GM23338 (cell line): Measurements from ENCODE around the gene KLLN. TPM values are rescaled to one million over a fixed set of nuclear protein-coding genes. Genes with fewer than 3 reads are reported as not detected.

Experiments used
- ATAC-seq: fragments of 200-7000 bp; cut with Tn5 transposase; 3 replicates; pipeline ENCODE4 v1.9.1; 2020
- DNase-seq: peaks from one replicate; pipeline ENCODE4 v3.0.0-alpha.2; 2015; ENCODE audit warnings: low spot score
- H2AFZ ChIP-seq: fragments of 200-600 bp; sonication (generic); 2 replicates; pipeline ENCODE4 v1.8.0; 2016; ENCODE audit warnings: antibody characterized with exemption, mild to moderate bottlenecking, moderate library complexity
- H3F3A ChIP-seq: fragments of 200-600 bp; sonication (generic); replicated peaks from 2 replicates; pipeline ENCODE4 v1.8.0; 2017; ENCODE audit warnings: antibody characterized with exemption, mixed run types, low read depth
- H3K27ac ChIP-seq: fragments of 200-600 bp; sonication (generic); 2 replicates; pipeline ENCODE4 v1.6.1; 2016; ENCODE audit warnings: low read depth
- H3K27me3 ChIP-seq: fragments of 200-600 bp; sonication (generic); 2 replicates; pipeline ENCODE4 v1.8.0; 2016; ENCODE audit warnings: mild to moderate bottlenecking, mixed run types, moderate library complexity; ENCODE audit not compliant: insufficient read depth
- H3K36me3 ChIP-seq: fragments of 200-600 bp; sonication (generic); 2 replicates; pipeline ENCODE4 v1.8.0; 2016; ENCODE audit warnings: mild to moderate bottlenecking; ENCODE audit not compliant: insufficient read depth
- H3K4me1 ChIP-seq: fragments of 200-600 bp; sonication (generic); 2 replicates; pipeline ENCODE4 v1.8.0; 2016; ENCODE audit warnings: mild to moderate bottlenecking, moderate library complexity; ENCODE audit not compliant: insufficient read depth
- H3K4me2 ChIP-seq: fragments of 200-600 bp; sonication (generic); 2 replicates; pipeline ENCODE4 v1.7.1; 2017; ENCODE audit warnings: mixed run types
- H3K4me3 ChIP-seq: fragments of 200-600 bp; sonication (generic); 2 replicates; pipeline ENCODE4 v1.6.1; 2016; ENCODE audit warnings: mixed run types
- H3K79me2 ChIP-seq: fragments of 200-600 bp; sonication (generic); replicated peaks from 2 replicates; pipeline ENCODE4 v1.8.0; 2017; ENCODE audit warnings: mild to moderate bottlenecking; ENCODE audit not compliant: insufficient read depth
- H3K9me2 ChIP-seq: fragments of 200-600 bp; sonication (generic); 2 replicates; pipeline ENCODE4 v1.8.0; 2017; ENCODE audit not compliant: insufficient read depth
- H4K20me1 ChIP-seq: fragments of 200-600 bp; sonication (generic); replicated peaks from 2 replicates; pipeline ENCODE4 v1.8.0; 2017; ENCODE audit warnings: mild to moderate bottlenecking; ENCODE audit not compliant: insufficient read depth
- H3K27ac Mint-ChIP-seq: 2 replicates; pipeline ENCODE4 v1.8.0; 2020; ENCODE audit warnings: inconsistent platforms, mild to moderate bottlenecking, moderate library complexity, mixed read lengths
- H3K27me3 Mint-ChIP-seq: 3 replicates; pipeline ENCODE4 v1.8.0; 2022; ENCODE audit warnings: low read depth, mild to moderate bottlenecking, moderate library complexity, mixed read lengths, inconsistent platforms; ENCODE audit not compliant: insufficient read depth, poor library complexity
- H3K36me3 Mint-ChIP-seq: 3 replicates; pipeline ENCODE4 v1.8.0; 2021; ENCODE audit warnings: low read depth, mild to moderate bottlenecking, inconsistent platforms, moderate library complexity, mixed read lengths
- H3K4me1 Mint-ChIP-seq: 3 replicates; pipeline ENCODE4 v1.8.0; 2020; ENCODE audit warnings: mild to moderate bottlenecking, inconsistent platforms, mixed read lengths
- H3K4me3 Mint-ChIP-seq: 3 replicates; pipeline ENCODE4 v1.8.0; 2021; ENCODE audit warnings: moderate library complexity, mild to moderate bottlenecking, inconsistent platforms, mixed read lengths
- H3K9me3 Mint-ChIP-seq: 3 replicates; pipeline ENCODE4 v1.8.0; 2020; ENCODE audit warnings: moderate library complexity, mild to moderate bottlenecking, inconsistent platforms, mixed read lengths
- CREB1 ChIP-seq: fragments of 250-450 bp; sonication (Bioruptor Pico); IDR thresholded peaks from 2 replicates; pipeline ENCODE4 v1.5.0; 2020; ENCODE audit warnings: low read depth, mild to moderate bottlenecking, moderate library complexity
- CTCF ChIP-seq, 2 experiments: fragments of 200-600 bp in 1 of 2; sonication (generic) in 1 of 2; conservative IDR thresholded peaks; 2 replicates each; pipeline versions ENCODE4 v1.5.1 to v1.6.1; 2016 to 2017; ENCODE audit warnings: antibody characterized with exemption in 2 of 2, low read depth in 2 of 2, mild to moderate bottlenecking in 2 of 2, moderate library complexity in 1 of 2
- EZH2 ChIP-seq: fragments of 200-600 bp; sonication (generic); IDR thresholded peaks from one replicate; pipeline ENCODE4 v1.8.0; 2017; ENCODE audit warnings: antibody characterized with exemption, mild to moderate bottlenecking, low read depth; ENCODE audit not compliant: unreplicated experiment
- EZH2phosphoT487 ChIP-seq: fragments of 200-600 bp; sonication (generic); IDR thresholded peaks from one replicate; pipeline ENCODE4 v1.8.1; 2018; ENCODE audit warnings: antibody characterized with exemption; ENCODE audit not compliant: unreplicated experiment
- JUNB ChIP-seq: IDR thresholded peaks from one replicate; pipeline ENCODE4 v1.6.1; 2016; ENCODE audit warnings: antibody characterized with exemption; ENCODE audit not compliant: unreplicated experiment
- NANOG ChIP-seq: IDR thresholded peaks from 2 replicates; pipeline ENCODE4 v1.6.1; 2016; ENCODE audit warnings: antibody characterized with exemption, borderline replicate concordance
- POLR2AphosphoS5 ChIP-seq: IDR thresholded peaks from 2 replicates; pipeline ENCODE4 v1.6.1; 2016; ENCODE audit warnings: antibody characterized with exemption, low read depth
- REST ChIP-seq: IDR thresholded peaks from one replicate; pipeline ENCODE4 v1.6.1; 2018; ENCODE audit warnings: antibody characterized with exemption; ENCODE audit not compliant: unreplicated experiment
- STAT1 ChIP-seq: IDR thresholded peaks from one replicate; pipeline ENCODE4 v1.6.1; 2016; ENCODE audit warnings: antibody characterized with exemption; ENCODE audit not compliant: unreplicated experiment
- ZNF114 ChIP-seq: fragments of 250-450 bp; sonication (Bioruptor Pico); IDR thresholded peaks from 2 replicates; pipeline ENCODE4 v1.5.0; 2020; ENCODE audit warnings: mild to moderate bottlenecking, moderate library complexity
- ZNF331 ChIP-seq: fragments of 250-450 bp; sonication (Bioruptor Pico); IDR thresholded peaks from 2 replicates; pipeline ENCODE4 v1.5.0; 2020; ENCODE audit warnings: low read depth, mild to moderate bottlenecking, moderate library complexity
- ZNF462 ChIP-seq: fragments of 250-450 bp; sonication (Bioruptor Pico); IDR thresholded peaks from 2 replicates; pipeline ENCODE4 v1.5.0; 2020; ENCODE audit warnings: mild to moderate bottlenecking, moderate library complexity
- polyA plus RNA-seq: library from polyadenylated mRNA; unstranded; fragments of >200 nt; fragmentation: Nextera tagmentation; extraction: Ambion mirVana; gene quantifications from 2 replicates; pipeline ENCODE4 v1.2.1, GENCODE V29; 2016
- total RNA-seq: library from RNA; depleted of rRNA; stranded (reverse); fragments of >200 nt; shearing (Covaris generic); gene quantifications from 2 replicates; pipeline ENCODE4 v1.2.3, GENCODE V29; 2014
- TF ChIP-seq, protein P1 (sequence below): IDR thresholded peaks from 2 replicates; pipeline ENCODE4 v1.6.1; 2016; ENCODE audit warnings: antibody characterized with exemption

KLLN gene
- total and polyA plus RNA-seq, 2 experiments from 2014 or later: 0.24 to 0.29 TPM

- Histone ChIP-seq H3K27me3 (no peaks in the 10 kb centered on the region), H2AFZ (no peak overlapping the region), H3F3A (no peaks in the 10 kb centered on the region), H4K20me1 (peaks cover 8% of the 10 kb centered on the region), H3K9me2 (no peaks in the 10 kb centered on the region), H3K4me2 (no peak overlapping the region), H3K27ac (no peak overlapping the region), H3K36me3 (peaks cover 13% of the 10 kb centered on the region), H3K4me3 (no peak overlapping the region), H3K4me1 (peaks cover 7% of the 10 kb centered on the region), H3K79me2 (peaks cover 99% of the 10 kb centered on the region)
- ATAC-seq (no peak), DNase-seq (no peak)
- peaks cover 9% of the 10 kb centered on the region for H3K4me1 Mint-ChIP-seq
- H3K9me3 Mint-ChIP-seq: peaks cover 11% of the 10 kb centered on the region
- H3K27me3 Mint-ChIP-seq: no peaks in the 10 kb centered on the region
- H3K4me3 Mint-ChIP-seq: no peak overlapping the region
- TF ChIP-seq ZNF462 (CRISPR knock-in tag) (no peak), EZH2phosphoT487 (no peak), EZH2 (no peak), STAT1 (no peak), POLR2AphosphoS5 (no peak), CREB1 (no peak), JUNB (no peak), ZNF331 (CRISPR knock-in tag) (no peak), ZNF114 (CRISPR knock-in tag) (no peak), CTCF (conservative IDR thresholded peaks at IDR 0.05; ENCODE audit: low read depth in 2 of 2) (no peak), REST (no peak), NANOG (no peak)
- TF ChIP-seq, protein P1, sequence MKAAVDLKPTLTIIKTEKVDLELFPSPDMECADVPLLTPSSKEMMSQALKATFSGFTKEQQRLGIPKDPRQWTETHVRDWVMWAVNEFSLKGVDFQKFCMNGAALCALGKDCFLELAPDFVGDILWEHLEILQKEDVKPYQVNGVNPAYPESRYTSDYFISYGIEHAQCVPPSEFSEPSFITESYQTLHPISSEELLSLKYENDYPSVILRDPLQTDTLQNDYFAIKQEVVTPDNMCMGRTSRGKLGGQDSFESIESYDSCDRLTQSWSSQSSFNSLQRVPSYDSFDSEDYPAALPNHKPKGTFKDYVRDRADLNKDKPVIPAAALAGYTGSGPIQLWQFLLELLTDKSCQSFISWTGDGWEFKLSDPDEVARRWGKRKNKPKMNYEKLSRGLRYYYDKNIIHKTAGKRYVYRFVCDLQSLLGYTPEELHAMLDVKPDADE: no peak
- H3K27ac Mint-ChIP-seq: no peak overlapping the region
- H3K36me3 Mint-ChIP-seq: peaks cover 60% of the 10 kb centered on the region
Measured at GRCh38 chr10:87882555-87883294, 19.4 kb upstream of the KLLN start.
